Cardiac muscle cell (in vitro differentiated cells and primary cell): ENCODE results near the gene ANKRD34C. TPM values are rescaled to one million over a fixed set of nuclear protein-coding genes. Genes with fewer than 3 reads are reported as not detected.
A peak's percentile ranks its signal among the peaks of the same experiment; 100 is the strongest.

Source experiments
- DNase-seq, 2 donors: peaks; one replicate each; pipeline versions ENCODE4 v3.0.0 to v3.0.0-alpha.2; 2010 to 2017; ENCODE audit warnings: low read depth in 1 of 2, low spot score in 1 of 2
- H3K27ac ChIP-seq: fragments of 200-600 bp; sonication (generic); 2 replicates; pipeline ENCODE4 v1.5.1; 2016
- H3K27me3 ChIP-seq: fragments of 200-600 bp; sonication (generic); 2 replicates; pipeline ENCODE4 v1.6.0; 2016; ENCODE audit warnings: control low read depth
- H3K36me3 ChIP-seq: fragments of 200-600 bp; sonication (generic); 2 replicates; pipeline ENCODE4 v1.5.1; 2016; ENCODE audit warnings: control low read depth
- H3K4me1 ChIP-seq: fragments of 200-600 bp; sonication (generic); 2 replicates; pipeline ENCODE4 v1.8.1; 2017; ENCODE audit warnings: low read depth, mild to moderate bottlenecking, mixed run types
- H3K4me3 ChIP-seq: fragments of 200-600 bp; sonication (generic); 2 replicates; pipeline ENCODE4 v1.5.1; 2016; ENCODE audit warnings: mild to moderate bottlenecking
- H3K9me3 ChIP-seq: fragments of 200-600 bp; sonication (generic); 2 replicates; pipeline ENCODE4 v1.5.1; 2017; ENCODE audit warnings: low read depth, mild to moderate bottlenecking, control low read depth
- CTCF ChIP-seq: IDR thresholded peaks from 2 replicates; pipeline ENCODE4 v1.5.1; 2012; ENCODE audit warnings: low read depth, mild to moderate bottlenecking, low read length
- polyA plus RNA-seq: library from polyadenylated mRNA; unstranded; fragments of >200 nt; fragmentation: Nextera tagmentation; extraction: Ambion mirVana; gene quantifications from 2 replicates; pipeline ENCODE4 v1.2.1, GENCODE V29; 2016
- total RNA-seq: library from RNA; depleted of rRNA; stranded (reverse); fragments of >200 nt; gene quantifications from 2 replicates; pipeline ENCODE4 v1.2.3, GENCODE V29; 2016

The ANKRD34C gene
- total and polyA plus RNA-seq, 2 experiments from 2014 or later: not detected

GRCh38 chr15:79299126-79299840 is 16.8 kb downstream of the ANKRD34C start:
- Histone ChIP-seq H3K4me1 (no peaks in the 10 kb centered on the region), H3K36me3 (no peaks in the 10 kb centered on the region), H3K27me3 (peaks cover 65% of the 10 kb centered on the region), H3K27ac (no peak overlapping the region), H3K9me3 (no peaks in the 10 kb centered on the region), H3K4me3 (no peak overlapping the region)
- no peak for TF ChIP-seq CTCF
- no peak for DNase-seq

DNA sequence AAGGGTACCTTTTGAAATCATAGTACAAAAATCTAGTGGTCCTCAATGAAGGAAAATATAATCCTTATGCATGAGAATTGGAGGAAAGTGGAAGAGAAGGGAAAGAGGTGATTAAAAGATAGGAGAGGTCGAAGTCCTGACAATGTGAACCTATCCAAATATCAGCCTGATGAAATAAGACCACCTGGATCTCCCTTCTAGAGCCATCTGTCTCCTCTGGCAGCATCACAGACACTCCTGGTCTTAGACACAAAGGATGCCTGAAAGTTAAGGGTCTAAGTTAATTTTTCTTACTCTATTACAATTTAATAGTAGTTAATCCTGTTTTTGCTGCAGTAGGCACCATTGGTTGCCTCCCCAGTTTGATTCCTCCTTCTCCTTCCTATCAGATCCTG is 17.3 kb downstream of the ANKRD34C start:
- Histone ChIP-seq H3K9me3 (no peaks in the 10 kb centered on the region), H3K4me3 (no peak overlapping the region), H3K27me3 (peaks cover 70% of the 10 kb centered on the region), H3K36me3 (no peaks in the 10 kb centered on the region), H3K4me1 (no peaks in the 10 kb centered on the region), H3K27ac (no peak overlapping the region)
- no peak for TF ChIP-seq CTCF
- no peak for DNase-seq

- no peak overlapping the region for H3K4me3 ChIP-seq
- no peaks in the 10 kb centered on the region for H3K36me3 ChIP-seq
- H3K27me3 ChIP-seq: peaks cover 82% of the 10 kb centered on the region
- H3K9me3 ChIP-seq: no peaks in the 10 kb centered on the region
- no peak for TF ChIP-seq CTCF
- no peak for DNase-seq
- H3K27ac ChIP-seq: no peak overlapping the region
- H3K4me1 ChIP-seq: no peaks in the 10 kb centered on the region
These were observed 24.7 kb downstream of the ANKRD34C start for GRCh38 chr15:79307251-79307650.

- DNase-seq: no peak
- H3K27ac ChIP-seq: no peak overlapping the region
- no peak overlapping the region for H3K4me3 ChIP-seq
- H3K9me3 ChIP-seq: no peaks in the 10 kb centered on the region
- no peaks in the 10 kb centered on the region for H3K36me3 ChIP-seq
- peaks cover 66% of the 10 kb centered on the region for H3K27me3 ChIP-seq
- TF ChIP-seq CTCF: no peak
- H3K4me1 ChIP-seq: no peaks in the 10 kb centered on the region
These were observed 26.4 kb downstream of the ANKRD34C start for GRCh38 chr15:79308874-79309273.

- Histone ChIP-seq H3K9me3 (no peaks in the 10 kb centered on the region), H3K27me3 (peaks cover 49% of the 10 kb centered on the region), H3K27ac (no peak overlapping the region), H3K36me3 (peaks cover 14% of the 10 kb centered on the region), H3K4me1 (no peaks in the 10 kb centered on the region), H3K4me3 (peak overlapping the region; percentile 44)
- peak in 1 of 2 donors; percentile 44 for DNase-seq
- no peak for TF ChIP-seq CTCF
These were observed 28.1 kb downstream of the ANKRD34C start for GRCh38 chr15:79310612-79310984.
